Loucy (cell line): ENCODE results near the gene TAAR1.

Source experiments
- H2AFZ ChIP-seq: fragments of 200-600 bp; sonication (generic); 2 replicates; pipeline ENCODE4 v1.6.0; 2016; ENCODE audit warnings: antibody characterized with exemption, mild to moderate bottlenecking, low read length, moderate library complexity
- H3F3A ChIP-seq: fragments of 200-600 bp; 2 replicates; pipeline ENCODE4 v1.6.0; 2016; ENCODE audit warnings: antibody characterized with exemption, low read depth, mild to moderate bottlenecking
- H3K27me3 ChIP-seq: fragments of 200-600 bp; sonication (generic); 2 replicates; pipeline ENCODE4 v1.6.1; 2014; ENCODE audit warnings: low read length, mild to moderate bottlenecking; ENCODE audit not compliant: insufficient read depth, poor library complexity, severe bottlenecking
- H3K36me3 ChIP-seq: fragments of 200-600 bp; sonication (generic); 2 replicates; pipeline ENCODE4 v1.6.1; 2016; ENCODE audit warnings: low read length; ENCODE audit not compliant: insufficient read depth
- H3K4me1 ChIP-seq: fragments of 200-600 bp; sonication (generic); 2 replicates; pipeline ENCODE4 v1.5.1; 2014; ENCODE audit warnings: low read length, mild to moderate bottlenecking; ENCODE audit not compliant: insufficient read depth, poor library complexity, severe bottlenecking
- H3K4me2 ChIP-seq: fragments of 200-600 bp; sonication (generic); 2 replicates; pipeline ENCODE4 v1.6.0; 2014; ENCODE audit warnings: antibody characterized with exemption, low read length, low read depth, mild to moderate bottlenecking; ENCODE audit not compliant: poor library complexity, severe bottlenecking
- H3K4me3 ChIP-seq: fragments of 200-600 bp; sonication (generic); 2 replicates; pipeline ENCODE4 v1.5.1; 2014; ENCODE audit warnings: low read length, mild to moderate bottlenecking, mixed read lengths; ENCODE audit not compliant: poor library complexity, severe bottlenecking
- H3K79me2 ChIP-seq: fragments of 200-600 bp; sonication (generic); 2 replicates; pipeline ENCODE4 v1.6.1; 2014; ENCODE audit warnings: low read length; ENCODE audit not compliant: insufficient read depth
- H3K9ac ChIP-seq: fragments of 200-600 bp; sonication (generic); 2 replicates; pipeline ENCODE4 v1.6.0; 2014; ENCODE audit warnings: mild to moderate bottlenecking, low read depth, low read length, moderate library complexity; ENCODE audit not compliant: poor library complexity, severe bottlenecking
- H3K9me2 ChIP-seq: fragments of 200-600 bp; sonication (generic); replicated peaks from 2 replicates; pipeline ENCODE4 v1.6.1; 2016; ENCODE audit warnings: low read depth, low read length, mixed read lengths
- H3K9me3 ChIP-seq: fragments of 200-600 bp; sonication (generic); 2 replicates; pipeline ENCODE4 v1.6.1; 2014; ENCODE audit warnings: mild to moderate bottlenecking, antibody characterized with exemption, low read length, low read depth; ENCODE audit not compliant: insufficient read depth
- H4K20me1 ChIP-seq: fragments of 200-600 bp; sonication (generic); 2 replicates; pipeline ENCODE4 v1.6.0; 2014; ENCODE audit warnings: antibody characterized with exemption, low read length, mild to moderate bottlenecking; ENCODE audit not compliant: insufficient read depth, poor library complexity, severe bottlenecking
- EZH2phosphoT487 ChIP-seq: fragments of 200-600 bp; IDR thresholded peaks from 2 replicates; pipeline ENCODE4 v1.6.1; 2018; ENCODE audit warnings: antibody characterized with exemption, mild to moderate bottlenecking, moderate library complexity, borderline replicate concordance
- TF ChIP-seq, protein P1 (sequence below): fragments of 200-600 bp; sonication (generic); conservative IDR thresholded peaks from 2 replicates; pipeline ENCODE4 v1.5.1; 2014; ENCODE audit warnings: mild to moderate bottlenecking, antibody characterized with exemption, low read length

Gene TAAR1

DNA sequence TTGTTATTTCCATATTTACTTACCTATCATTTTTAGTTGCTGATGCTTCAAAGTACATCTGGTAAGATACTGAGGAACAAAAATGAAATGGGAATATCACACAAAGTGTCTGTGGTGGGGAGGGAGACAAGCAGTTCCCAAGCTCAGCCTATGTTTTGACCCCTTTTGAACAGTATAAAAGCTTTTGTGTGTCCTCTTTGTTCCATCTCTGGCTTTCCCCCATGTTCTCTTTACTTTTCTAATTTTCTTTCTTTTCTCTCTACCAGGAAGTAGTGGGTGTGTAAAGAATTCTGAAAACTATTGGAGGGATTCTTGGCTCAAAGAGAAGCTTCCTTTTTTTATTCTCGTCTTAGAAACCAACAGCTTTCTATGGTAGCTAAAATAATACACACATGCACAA lies 42.3 kb downstream of the TAAR1 start:
- H2AFZ ChIP-seq, result no peak overlapping the region

GRCh38 chr6:132614554-132614953 lies 44.4 kb downstream of the TAAR1 start:
- Histone ChIP-seq H3F3A (no peaks in the 10 kb centered on the region), H2AFZ (no peak overlapping the region), H3K27me3 (no peaks in the 10 kb centered on the region), H3K4me1 (no peaks in the 10 kb centered on the region), H4K20me1 (no peaks in the 10 kb centered on the region), H3K9me3 (no peaks in the 10 kb centered on the region), H3K79me2 (no peaks in the 10 kb centered on the region), H3K9ac (no peak overlapping the region), H3K4me2 (no peak overlapping the region), H3K4me3 (no peak overlapping the region), H3K9me2 (no peaks in the 10 kb centered on the region), H3K36me3 (no peaks in the 10 kb centered on the region)
- TF ChIP-seq EZH2phosphoT487, result no peak
- TF ChIP-seq, protein P1, sequence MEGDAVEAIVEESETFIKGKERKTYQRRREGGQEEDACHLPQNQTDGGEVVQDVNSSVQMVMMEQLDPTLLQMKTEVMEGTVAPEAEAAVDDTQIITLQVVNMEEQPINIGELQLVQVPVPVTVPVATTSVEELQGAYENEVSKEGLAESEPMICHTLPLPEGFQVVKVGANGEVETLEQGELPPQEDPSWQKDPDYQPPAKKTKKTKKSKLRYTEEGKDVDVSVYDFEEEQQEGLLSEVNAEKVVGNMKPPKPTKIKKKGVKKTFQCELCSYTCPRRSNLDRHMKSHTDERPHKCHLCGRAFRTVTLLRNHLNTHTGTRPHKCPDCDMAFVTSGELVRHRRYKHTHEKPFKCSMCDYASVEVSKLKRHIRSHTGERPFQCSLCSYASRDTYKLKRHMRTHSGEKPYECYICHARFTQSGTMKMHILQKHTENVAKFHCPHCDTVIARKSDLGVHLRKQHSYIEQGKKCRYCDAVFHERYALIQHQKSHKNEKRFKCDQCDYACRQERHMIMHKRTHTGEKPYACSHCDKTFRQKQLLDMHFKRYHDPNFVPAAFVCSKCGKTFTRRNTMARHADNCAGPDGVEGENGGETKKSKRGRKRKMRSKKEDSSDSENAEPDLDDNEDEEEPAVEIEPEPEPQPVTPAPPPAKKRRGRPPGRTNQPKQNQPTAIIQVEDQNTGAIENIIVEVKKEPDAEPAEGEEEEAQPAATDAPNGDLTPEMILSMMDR, result no peak

More for the DNA sequence above, 42.3 kb downstream of the TAAR1 start:
- H3K9ac ChIP-seq, result no peak overlapping the region
- H4K20me1 ChIP-seq, result no peaks in the 10 kb centered on the region
- no peaks in the 10 kb centered on the region for H3K79me2 ChIP-seq
- H3K4me2 ChIP-seq, result no peak overlapping the region
- H3K9me2 ChIP-seq, result no peaks in the 10 kb centered on the region
- H3K4me1 ChIP-seq, result no peaks in the 10 kb centered on the region
- H3K9me3 ChIP-seq, result no peaks in the 10 kb centered on the region
- H3K27me3 ChIP-seq, result no peaks in the 10 kb centered on the region
- H3K4me3 ChIP-seq, result no peak overlapping the region
- H3K36me3 ChIP-seq, result no peaks in the 10 kb centered on the region
- no peak for TF ChIP-seq EZH2phosphoT487
- TF ChIP-seq, protein P1, result no peak
- H3F3A ChIP-seq, result no peaks in the 10 kb centered on the region

- no peaks in the 10 kb centered on the region for H3F3A ChIP-seq
- H3K79me2 ChIP-seq, result no peaks in the 10 kb centered on the region
- no peaks in the 10 kb centered on the region for H3K36me3 ChIP-seq
- H3K9ac ChIP-seq, result no peak overlapping the region
- TF ChIP-seq, protein P1, result no peak
- no peak for TF ChIP-seq EZH2phosphoT487
- no peaks in the 10 kb centered on the region for H3K9me3 ChIP-seq
- H3K4me2 ChIP-seq, result no peak overlapping the region
- H3K9me2 ChIP-seq, result no peaks in the 10 kb centered on the region
- no peaks in the 10 kb centered on the region for H3K4me1 ChIP-seq
- no peaks in the 10 kb centered on the region for H4K20me1 ChIP-seq
- H3K4me3 ChIP-seq, result no peak overlapping the region
- H2AFZ ChIP-seq, result peak overlapping the region; percentile 57; the same call in 1 of the 2 replicates
- H3K27me3 ChIP-seq, result no peaks in the 10 kb centered on the region
Observed at GRCh38 chr6:132612449-132613108, 46.4 kb downstream of the TAAR1 start.
